Gastrocnemius medialis (tissue), 4 donors: ENCODE measurements around the gene SKAP2. TPM values are rescaled to one million over a fixed set of nuclear protein-coding genes. Genes with fewer than 3 reads are reported as not detected.

Source experiments
- ATAC-seq, 2 donors: fragments of 150-250 bp; one replicate each; pipeline ENCODE4 v1.9.1; 2016
- DNase-seq, 2 donors: peaks; one replicate each; pipeline ENCODE4 v3.0.0-alpha.2; 2019
- H3K27ac ChIP-seq, 4 donors: fragments of 200-600 bp; sonication (generic); 1 replicate in 1 of 4; 2 replicates in 3 of 4; pipeline ENCODE4 v1.5.1; 2016 to 2018; ENCODE audit warnings: mild to moderate bottlenecking in 2 of 4, moderate library complexity in 1 of 4
- H3K27me3 ChIP-seq, 3 donors: fragments of 200-600 bp; sonication (generic) in 2 of 3; 1 replicate in 1 of 3; 2 replicates in 2 of 3; pipeline versions ENCODE4 v1.5.1 to v1.6.0; 2016 to 2019; ENCODE audit warnings: mild to moderate bottlenecking in 1 of 3, moderate library complexity in 1 of 3
- H3K36me3 ChIP-seq, 2 donors: fragments of 200-600 bp; sonication (generic) in 1 of 2; one replicate each; pipeline ENCODE4 v1.5.1; 2017 to 2018
- H3K4me1 ChIP-seq, 2 donors: fragments of 200-600 bp; sonication (generic) in 1 of 2; one replicate each; pipeline ENCODE4 v1.5.1; 2016 to 2017; ENCODE audit warnings: mild to moderate bottlenecking in 2 of 2
- H3K4me3 ChIP-seq, 4 donors: fragments of 200-600 bp; sonication (generic) in 3 of 4; 1 replicate in 1 of 4; 2 replicates in 3 of 4; pipeline ENCODE4 v1.5.1; 2016 to 2019; ENCODE audit warnings: mild to moderate bottlenecking in 2 of 4
- H3K9me3 ChIP-seq, 3 donors: fragments of 200-600 bp; sonication (generic) in 2 of 3; 1 replicate in 1 of 3; 2 replicates in 2 of 3; pipeline ENCODE4 v1.5.1; 2016 to 2019
- POLR2A ChIP-seq, 2 donors: fragments of 450-650 bp; IDR thresholded peaks; one replicate each; pipeline ENCODE4 v1.6.1; 2017; ENCODE audit warnings: antibody characterized with exemption in 2 of 2, mild to moderate bottlenecking in 2 of 2, moderate library complexity in 2 of 2
- in situ Hi-C, 4 donors: fragments of 200-750 bp; cut with MboI; loops; one replicate each; pipeline versions ENCODE4 v1.15.0 to v1.8.0; 2017; ENCODE audit warnings: low sequenced_read_pairs in 4 of 4
- intact Hi-C: fragments of 100-400 bp; cut with DNase I; formaldehyde crosslinking; loops from one replicate; pipeline ENCODE4 v1.15.1; 2023; ENCODE audit warnings: low total_unique reads
- total RNA-seq, 4 donors: library from RNA; depleted of rRNA; stranded (reverse); fragments of >200 nt; gene quantifications; one replicate each; pipeline versions ENCODE4 v1.1.0 to v1.2.3, GENCODE V29; 2016
- TF ChIP-seq, protein P1 (sequence below), 5 experiments: fragments of 450-650 bp in 3 of 5; fragments of 200-600 bp in 2 of 5; sonication (generic) in 2 of 5; IDR thresholded peaks in 4 of 5; conservative IDR thresholded peaks in 1 of 5; 1 replicate in 4 of 5; 2 replicates in 1 of 5; pipeline ENCODE4 v1.5.1; 2016 to 2019; ENCODE audit warnings: antibody characterized with exemption in 5 of 5, mild to moderate bottlenecking in 3 of 5, moderate library complexity in 3 of 5

SKAP2 gene
- total RNA-seq, 4 donors from 2014 or later: 6.1 to 23.5 (median 17.1) TPM

DNA sequence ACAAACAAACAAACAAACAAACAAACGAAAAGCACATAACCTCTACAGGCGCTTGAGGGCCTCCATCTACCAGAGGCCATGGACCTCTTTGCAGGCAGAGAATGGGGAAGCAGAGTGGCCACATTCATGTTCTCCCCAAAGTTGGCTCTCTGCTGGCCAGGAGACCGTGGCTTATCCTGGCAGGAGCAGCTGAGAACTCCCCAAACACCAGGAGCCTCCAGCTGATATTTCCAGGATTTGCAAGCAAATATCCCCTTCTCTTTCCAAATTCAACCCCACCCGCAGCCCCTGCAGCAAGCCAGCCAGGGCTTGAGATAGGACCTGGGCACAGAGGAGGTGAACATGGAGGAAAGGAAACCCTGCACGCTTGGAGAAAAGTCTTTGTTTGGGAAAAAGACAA lies 240.0 kb downstream of the SKAP2 start:
- Histone ChIP-seq H3K4me3 (no peak overlapping the region), H3K4me1 (no peaks in the 10 kb centered on the region), H3K27me3 (no peaks in the 10 kb centered on the region), H3K36me3 (no peaks in the 10 kb centered on the region), H3K9me3 (no peaks in the 10 kb centered on the region), H3K27ac (no peak overlapping the region)
- DNase-seq (no peak), ATAC-seq (no peak)
- in situ Hi-C loops (no loop called here), intact Hi-C loops (no loop called here)
- TF ChIP-seq, protein P1, sequence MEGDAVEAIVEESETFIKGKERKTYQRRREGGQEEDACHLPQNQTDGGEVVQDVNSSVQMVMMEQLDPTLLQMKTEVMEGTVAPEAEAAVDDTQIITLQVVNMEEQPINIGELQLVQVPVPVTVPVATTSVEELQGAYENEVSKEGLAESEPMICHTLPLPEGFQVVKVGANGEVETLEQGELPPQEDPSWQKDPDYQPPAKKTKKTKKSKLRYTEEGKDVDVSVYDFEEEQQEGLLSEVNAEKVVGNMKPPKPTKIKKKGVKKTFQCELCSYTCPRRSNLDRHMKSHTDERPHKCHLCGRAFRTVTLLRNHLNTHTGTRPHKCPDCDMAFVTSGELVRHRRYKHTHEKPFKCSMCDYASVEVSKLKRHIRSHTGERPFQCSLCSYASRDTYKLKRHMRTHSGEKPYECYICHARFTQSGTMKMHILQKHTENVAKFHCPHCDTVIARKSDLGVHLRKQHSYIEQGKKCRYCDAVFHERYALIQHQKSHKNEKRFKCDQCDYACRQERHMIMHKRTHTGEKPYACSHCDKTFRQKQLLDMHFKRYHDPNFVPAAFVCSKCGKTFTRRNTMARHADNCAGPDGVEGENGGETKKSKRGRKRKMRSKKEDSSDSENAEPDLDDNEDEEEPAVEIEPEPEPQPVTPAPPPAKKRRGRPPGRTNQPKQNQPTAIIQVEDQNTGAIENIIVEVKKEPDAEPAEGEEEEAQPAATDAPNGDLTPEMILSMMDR (IDR thresholded peaks at IDR 0.05 in 4 of 5, conservative IDR thresholded peaks at IDR 0.05 in 1 of 5): no peak
- no peak for TF ChIP-seq POLR2A (IDR thresholded peaks at IDR 0.05)

DNA sequence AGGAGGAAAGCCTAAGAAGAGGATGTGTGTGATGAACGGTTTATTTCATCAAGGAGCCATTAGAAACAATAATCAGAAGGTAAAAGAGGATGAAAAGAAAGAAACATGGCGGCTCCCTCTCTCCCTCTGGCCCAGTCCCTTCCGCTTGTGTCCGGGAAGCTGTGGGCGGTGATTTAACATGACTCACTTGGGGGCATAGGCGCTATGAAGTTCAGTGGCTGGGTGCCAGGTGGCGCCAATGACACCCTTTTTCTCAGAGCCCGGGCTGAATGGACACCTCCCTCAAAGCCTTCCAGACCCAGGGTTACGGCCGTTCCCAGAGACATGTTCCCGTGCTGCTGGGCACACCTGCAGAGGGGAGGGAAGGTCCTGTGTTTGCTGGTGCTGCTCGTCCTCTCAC lies 244.0 kb downstream of the SKAP2 start:
- no peaks in the 10 kb centered on the region for H3K36me3 ChIP-seq
- no peak overlapping the region for H3K27ac ChIP-seq
- no peak for TF ChIP-seq POLR2A (IDR thresholded peaks at IDR 0.05)
- TF ChIP-seq, protein P1 (IDR thresholded peaks at IDR 0.05 in 4 of 5, conservative IDR thresholded peaks at IDR 0.05 in 1 of 5): no peak
- intact Hi-C loops: no loop called here
- DNase-seq (no peak), ATAC-seq (no peak)
- in situ Hi-C loops: no loop called here
- no peaks in the 10 kb centered on the region for H3K9me3 ChIP-seq
- H3K4me1 ChIP-seq: no peaks in the 10 kb centered on the region
- H3K27me3 ChIP-seq: no peaks in the 10 kb centered on the region
- no peak overlapping the region for H3K4me3 ChIP-seq

DNA sequence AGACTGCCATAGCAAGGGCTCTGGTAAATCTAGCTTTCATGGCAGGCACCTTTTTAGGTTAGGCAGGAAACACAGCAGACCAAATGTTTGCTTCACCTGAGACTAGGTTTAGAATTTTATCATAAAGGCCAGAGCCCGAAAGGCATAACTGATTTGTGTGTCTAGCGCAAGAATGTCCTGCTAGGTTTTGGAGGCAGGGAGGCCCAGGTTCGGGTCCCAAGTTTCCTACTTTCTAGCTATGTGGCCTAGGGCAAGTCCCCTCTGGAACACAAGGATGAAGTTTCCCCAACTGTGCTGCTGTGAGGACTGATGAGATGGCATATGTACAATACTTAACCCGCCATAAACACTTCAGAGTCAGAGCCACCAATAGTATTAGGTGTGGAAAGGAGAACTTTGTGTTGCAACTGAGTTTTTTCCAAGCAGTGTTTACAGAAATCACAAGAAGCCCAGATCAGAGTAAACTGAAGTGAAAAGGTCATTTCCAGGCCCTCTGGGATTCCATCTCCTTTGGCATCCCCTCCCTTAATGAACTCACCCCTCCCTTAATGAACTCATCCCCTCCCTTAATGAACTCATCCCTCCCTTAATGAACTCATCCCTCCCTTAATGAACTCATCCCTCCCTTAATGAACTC lies 244.9 kb downstream of the SKAP2 start:
- intact Hi-C loops: no loop called here
- Histone ChIP-seq H3K36me3 (no peaks in the 10 kb centered on the region), H3K4me1 (no peaks in the 10 kb centered on the region), H3K27me3 (no peaks in the 10 kb centered on the region), H3K4me3 (no peak overlapping the region), H3K27ac (no peak overlapping the region), H3K9me3 (no peaks in the 10 kb centered on the region)
- in situ Hi-C loops: no loop called here
- ATAC-seq: no peak
- no peak for DNase-seq
- TF ChIP-seq POLR2A (IDR thresholded peaks at IDR 0.05): no peak
- TF ChIP-seq, protein P1 (IDR thresholded peaks at IDR 0.05 in 4 of 5, conservative IDR thresholded peaks at IDR 0.05 in 1 of 5): no peak

DNA sequence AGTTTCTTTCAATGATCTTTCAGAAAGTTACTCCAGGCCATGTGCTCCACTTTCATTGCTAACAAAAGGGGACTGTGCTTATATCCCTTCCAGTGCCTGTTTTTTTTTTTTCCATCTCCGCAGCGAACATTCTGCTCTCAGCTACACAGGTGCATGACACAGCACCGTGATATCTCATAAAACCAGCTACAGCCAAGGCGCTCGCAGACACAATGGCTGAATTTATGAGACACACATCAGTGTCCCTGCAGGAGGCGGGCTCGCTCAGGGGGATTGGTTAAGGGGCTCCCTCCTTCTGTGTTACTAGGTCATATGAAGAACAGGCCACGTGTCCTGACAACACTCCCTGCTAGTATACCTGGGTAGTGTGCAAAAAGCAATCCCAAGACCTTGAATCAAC lies 245.5 kb downstream of the SKAP2 start:
- H3K4me3 ChIP-seq: no peak overlapping the region
- DNase-seq (no peak), ATAC-seq (no peak)
- intact Hi-C loops (no loop called here), in situ Hi-C loops (no loop called here)
- H3K4me1 ChIP-seq: no peaks in the 10 kb centered on the region
- no peaks in the 10 kb centered on the region for H3K9me3 ChIP-seq
- H3K27me3 ChIP-seq: no peaks in the 10 kb centered on the region
- H3K27ac ChIP-seq: no peak overlapping the region
- TF ChIP-seq, protein P1 (IDR thresholded peaks at IDR 0.05 in 4 of 5, conservative IDR thresholded peaks at IDR 0.05 in 1 of 5): no peak
- no peak for TF ChIP-seq POLR2A (IDR thresholded peaks at IDR 0.05)
- H3K36me3 ChIP-seq: no peaks in the 10 kb centered on the region

DNA sequence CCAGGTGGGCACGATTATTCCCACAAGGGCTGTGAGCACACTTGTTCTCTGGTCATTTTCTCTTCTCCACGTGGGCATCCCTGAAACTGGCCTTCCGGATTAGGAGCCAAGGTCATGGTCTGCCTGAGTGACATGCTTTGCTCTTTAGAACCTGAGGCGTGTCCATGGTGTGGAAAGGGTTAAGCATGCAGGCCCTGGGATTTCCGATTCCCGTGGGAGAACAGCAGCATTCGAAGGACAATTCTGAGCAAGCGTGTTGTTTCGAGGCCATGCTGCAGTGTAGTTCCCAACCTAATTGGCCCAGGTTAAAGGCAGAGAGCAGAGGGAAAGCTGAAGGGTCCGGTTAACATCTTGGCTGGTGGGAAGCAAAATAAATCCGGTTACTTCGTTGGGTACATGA lies 245.9 kb downstream of the SKAP2 start:
- H3K27ac ChIP-seq: no peak overlapping the region
- no peaks in the 10 kb centered on the region for H3K4me1 ChIP-seq
- in situ Hi-C loops (no loop called here), intact Hi-C loops (no loop called here)
- H3K9me3 ChIP-seq: no peaks in the 10 kb centered on the region
- H3K36me3 ChIP-seq: no peaks in the 10 kb centered on the region
- no peak for TF ChIP-seq POLR2A (IDR thresholded peaks at IDR 0.05)
- TF ChIP-seq, protein P1 (IDR thresholded peaks at IDR 0.05 in 4 of 5, conservative IDR thresholded peaks at IDR 0.05 in 1 of 5): no peak
- ATAC-seq (no peak), DNase-seq (no peak)
- H3K4me3 ChIP-seq: no peak overlapping the region
- H3K27me3 ChIP-seq: no peaks in the 10 kb centered on the region
